K562 (cell line): ENCODE data around the gene SLC25A26. TPM values are rescaled to one million over a fixed set of nuclear protein-coding genes. Genes with fewer than 3 reads are reported as not detected.

Experiments
- ATAC-seq: fragments of 200-7000 bp; cut with Tn5 transposase; 3 replicates; pipeline ENCODE4 v1.9.1; 2020; ENCODE audit warnings: moderate library complexity
- BruUV-seq: library from RNA; stranded (reverse); fragments of 400-500 nt; replicated peaks from 2 replicates; lab custom pipeline; 2021; lab: Mats Ljungman, UMichigan
- CTCF ChIA-PET: fragments of 300-600 bp; formaldehyde crosslinking; extraction: SDS; loops from one replicate; lab custom pipeline; 2021; ENCODE audit warnings: low intra/inter-chr PET ratio; lab: Yijun Ruan, JAX
- POLR2A ChIA-PET: fragments of 300-600, 350-650 bp; sonication (Branson Sonifier 250); formaldehyde crosslinking; extraction: SDS; loops from one replicate; lab custom pipeline; 2021; ENCODE audit warnings: antibody characterized with exemption, inconsistent platforms; lab: Yijun Ruan, JAX
- DNase-seq, 4 experiments: peaks; one replicate each; pipeline versions ENCODE4 v3.0.0 to v3.0.0-alpha.2; 2011 to 2018; ENCODE audit warnings: low spot score in 3 of 4, mixed read lengths in 3 of 4; ENCODE audit errors: extremely low read depth in 1 of 4
- FAIRE-seq: peaks from 2 replicates; lab custom pipeline; 2011; peaks lifted over from hg19 to GRCh38; lab: Jason Lieb, UNC
- H2AFZ ChIP-seq: 2 replicates; pipeline ENCODE4 v1.6.0; 2011; ENCODE audit warnings: low read depth, low read length, control low read depth, inconsistent platforms
- H3K27ac ChIP-seq: fragments of 200-600 bp; 3 replicates; pipeline ENCODE4 v1.8.0; 2011; ENCODE audit warnings: low read depth, mild to moderate bottlenecking, control low read depth, inconsistent platforms, low read length, moderate library complexity, mixed read lengths; ENCODE audit errors: extremely low read depth
- H3K27me3 ChIP-seq, 2 experiments: fragments of 300-600 bp in 1 of 2; 2 replicates in 1 of 2; 3 replicates in 1 of 2; pipeline versions ENCODE4 v1.6.0 to v1.8.0; 2011; ENCODE audit warnings: inconsistent platforms in 2 of 2, low read length in 2 of 2, mild to moderate bottlenecking in 1 of 2, mixed read lengths in 1 of 2, moderate library complexity in 1 of 2; ENCODE audit not compliant: control insufficient read depth in 2 of 2, insufficient read depth in 2 of 2
- H3K36me3 ChIP-seq: fragments of 300-600 bp; 3 replicates; pipeline ENCODE4 v1.8.0; 2011; ENCODE audit warnings: mild to moderate bottlenecking, low read length, inconsistent platforms; ENCODE audit not compliant: control insufficient read depth, insufficient read depth
- H3K4me1 ChIP-seq, 2 experiments: fragments of 200-600 bp in 1 of 2; replicated peaks in 1 of 2; 2 replicates in 1 of 2; 3 replicates in 1 of 2; pipeline versions ENCODE4 v1.5.1 to v1.8.0; 2011; ENCODE audit warnings: inconsistent platforms in 2 of 2, low read length in 2 of 2, mild to moderate bottlenecking in 1 of 2, mixed read lengths in 1 of 2, moderate library complexity in 1 of 2; ENCODE audit not compliant: control insufficient read depth in 2 of 2, insufficient read depth in 2 of 2
- H3K4me2 ChIP-seq: 2 replicates; pipeline ENCODE4 v1.6.1; 2011; ENCODE audit warnings: low read length, control low read depth, inconsistent platforms, mixed read lengths; ENCODE audit not compliant: insufficient read depth
- H3K4me3 ChIP-seq: fragments of 200-600 bp; sonication (generic), shearing (Covaris generic); 2 replicates; pipeline ENCODE4 v1.5.1; 2016; ENCODE audit warnings: control low read depth, inconsistent platforms
- H3K79me2 ChIP-seq: fragments of 200-600 bp; 3 replicates; pipeline ENCODE4 v1.8.0; 2011; ENCODE audit warnings: low read length, inconsistent platforms; ENCODE audit not compliant: control insufficient read depth, insufficient read depth
- H3K9ac ChIP-seq, 2 experiments: 2 replicates each; pipeline versions ENCODE4 v1.6.0 to v1.6.1; 2011; ENCODE audit warnings: low read depth in 2 of 2, low read length in 2 of 2, control low read depth in 1 of 2, inconsistent platforms in 1 of 2, mild to moderate bottlenecking in 1 of 2, mixed read lengths in 1 of 2; ENCODE audit not compliant: insufficient read depth in 1 of 2
- H3K9me1 ChIP-seq: one replicate; pipeline ENCODE4 v1.6.0; 2011; ENCODE audit warnings: inconsistent platforms, mild to moderate bottlenecking, low read length, moderate library complexity; ENCODE audit not compliant: control insufficient read depth, insufficient read depth
- H3K9me3 ChIP-seq: replicated peaks from 2 replicates; pipeline ENCODE4 v1.5.1; 2011; ENCODE audit warnings: low read depth, low read length, inconsistent platforms; ENCODE audit not compliant: control insufficient read depth, insufficient read depth
- H4K20me1 ChIP-seq: replicated peaks from 2 replicates; pipeline ENCODE4 v1.6.1; 2011; ENCODE audit warnings: low read length, inconsistent platforms, mixed read lengths; ENCODE audit not compliant: control insufficient read depth, insufficient read depth
- CHAMP1 ChIP-seq: fragments of 450-650 bp; IDR thresholded peaks from 2 replicates; pipeline ENCODE4 v1.6.1; 2016; ENCODE audit warnings: mild to moderate bottlenecking
- NFXL1 ChIP-seq: fragments of 450-650 bp; formaldehyde crosslinking; IDR thresholded peaks from 2 replicates; pipeline ENCODE4 v1.4.0; 2021; ENCODE audit warnings: mild to moderate bottlenecking
- ZNF384 ChIP-seq: IDR thresholded peaks from 2 replicates; pipeline ENCODE4 v1.6.1; 2012; ENCODE audit warnings: low read depth, low read length, improper control_type of control experiment
- WGBS: fragments of 100-300 bp; shearing (Covaris generic); methylation state at CpG from one replicate; pipeline ENCODE4 v1.1.6; 2016; ENCODE audit warnings: low coverage, mixed read lengths; ENCODE audit not compliant: insufficient coverage; ENCODE audit errors: missing lambda C conversion rate; 5-methylcytosine and 5-hydroxymethylcytosine counted together
- in situ Hi-C: fragments of 300-500 bp; cut with MboI; formaldehyde crosslinking; loops from 4 replicates; pipeline ENCODE4 v1.15.0; 2018; ENCODE audit warnings: inconsistent platforms, mixed read lengths
- intact Hi-C: fragments of 100-400 bp; cut with micrococcal nuclease; formaldehyde crosslinking; loops from 2 replicates; pipeline ENCODE4 v1.14.2; 2022
- polyA plus RNA-seq, 8 experiments: library from polyadenylated mRNA; depleted of rRNA in 4 of 8; stranded (reverse) in 5 of 8; unstranded in 3 of 8; fragments of >200 nt; fragmentation: Nextera tagmentation in 2 of 8; fragmentation: Illumina TruSeq in 1 of 8; extraction: Ambion mirVana in 2 of 8; extraction: Trizol in 1 of 8; gene quantifications; 2 replicates each; pipeline versions ENCODE4 v1.2.1 to v1.2.3, GENCODE V29; 2011 to 2014; ENCODE audit warnings: inconsistent platforms in 1 of 8, missing spikeins in 1 of 8
- total RNA-seq, 7 experiments: library from RNA; depleted of rRNA in 6 of 7; stranded (reverse); fragments of >200 nt in 6 of 7; fragmentation: Illumina TruSeq in 2 of 7; extraction: Trizol in 2 of 7; gene quantifications; 2 replicates each; pipeline versions ENCODE4 v1.2.1 to v1.2.3, GENCODE V29; 2011 to 2021; ENCODE audit warnings: low replicate concordance in 1 of 7

SLC25A26 gene
- total and polyA plus RNA-seq, 9 of the 15 experiments (the other 6 are each of a cell fraction or from before 2014, with no cell fraction given): 7.2 to 29.1 (median 12.6) TPM

DNA sequence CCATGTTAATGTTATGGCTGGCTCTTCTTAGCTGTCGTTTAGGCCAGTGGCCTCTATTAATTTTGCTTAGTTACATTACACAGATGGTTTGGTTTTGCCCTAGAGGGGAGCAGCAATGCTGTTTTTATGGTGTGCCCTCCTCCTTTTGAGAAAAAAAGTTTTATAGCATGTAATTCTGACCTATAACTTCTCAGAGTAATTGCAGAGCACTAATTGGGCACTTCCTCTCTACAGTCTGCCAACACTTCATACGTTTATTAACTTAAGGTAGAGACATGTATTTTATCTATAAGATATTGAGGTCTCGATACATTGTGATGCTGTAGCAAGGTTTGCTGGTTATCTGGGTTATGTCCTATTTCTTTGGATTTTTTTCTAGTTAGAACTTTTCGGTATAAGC lies 12.2 kb downstream of the SLC25A26 start:
- Histone ChIP-seq H2AFZ (no peak overlapping the region), H3K27me3 (no peaks in the 10 kb centered on the region), H3K36me3 (no peaks in the 10 kb centered on the region), H3K9me3 (no peaks in the 10 kb centered on the region), H3K27ac (no peak overlapping the region), H3K4me1 (no peaks in the 10 kb centered on the region; a peak in 1 of 5 replicates), H4K20me1 (no peaks in the 10 kb centered on the region), H3K9ac (no peak overlapping the region), H3K79me2 (no peaks in the 10 kb centered on the region; the same call in 2 of the 3 replicates), H3K9me1 (no peaks in the 10 kb centered on the region), H3K4me3 (no peak overlapping the region), H3K4me2 (no peak overlapping the region)
- ChIA-PET CTCF (no interaction called here), POLR2A (no interaction called here)
- ATAC-seq (no peak), DNase-seq (no peak), FAIRE-seq (no peak)
- 31% methylated on average over 4 of the region's 4 CpGs for WGBS
- no peak for TF ChIP-seq NFXL1 (CRISPR knock-in tag)
- BruUV-seq: no TSS peak
- intact Hi-C loops (no loop called here), in situ Hi-C loops (no loop called here)

DNA sequence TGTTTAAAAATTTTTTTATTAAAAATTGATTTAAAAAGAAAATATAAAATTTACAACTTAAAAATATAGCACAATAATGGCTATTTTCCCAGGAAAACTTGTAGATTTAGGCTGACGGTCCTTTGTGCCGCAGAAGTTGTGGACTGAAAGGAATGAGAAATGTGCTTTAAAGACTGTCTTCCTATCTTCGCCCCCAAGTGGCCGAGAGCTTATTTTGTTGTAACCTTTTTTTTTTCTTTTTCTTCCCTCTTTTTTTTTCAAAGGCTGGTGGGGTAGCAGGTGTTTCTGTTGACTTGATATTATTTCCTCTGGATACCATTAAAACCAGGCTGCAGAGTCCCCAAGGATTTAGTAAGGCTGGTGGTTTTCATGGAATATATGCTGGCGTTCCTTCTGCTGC lies 15.5 kb downstream of the SLC25A26 start:
- BruUV-seq: no TSS peak
- TF ChIP-seq CHAMP1 (no peak), ZNF384 (0 out of 2 replicates have a peak, but pooled peaks have one; percentile 19)

More for the DNA sequence above, 15.5 kb downstream of the SLC25A26 start:
- Histone ChIP-seq H3K27ac (no peak overlapping the region), H3K36me3 (no peaks in the 10 kb centered on the region), H3K79me2 (no peaks in the 10 kb centered on the region), H3K9me3 (no peaks in the 10 kb centered on the region), H3K4me3 (no peak overlapping the region), H4K20me1 (no peaks in the 10 kb centered on the region), H3K4me1 (no peaks in the 10 kb centered on the region), H3K9ac (no peak overlapping the region), H3K4me2 (no peak overlapping the region), H3K27me3 (no peaks in the 10 kb centered on the region), H2AFZ (no peak overlapping the region), H3K9me1 (no peaks in the 10 kb centered on the region)
- WGBS: 77% methylated on average over 5 of the region's 5 CpGs
- ATAC-seq (no peak), DNase-seq (peak in 1 of 4 experiments; percentile 5), FAIRE-seq (no peak)
- intact Hi-C loops (no loop called here), in situ Hi-C loops (no loop called here)
- CTCF ChIA-PET: no interaction called here
- POLR2A ChIA-PET: interaction anchor here (0.6 kb wide), 1 partner anchor 62 kb away, joined by 3 read pairs; no protein-coding TSS in a partner anchor
